ENCODE results near the gene ADK. TPM values are rescaled to one million over a fixed set of nuclear protein-coding genes. Genes with fewer than 3 reads are reported as not detected.

ADK gene
- polyA plus RNA-seq, 1 experiment, result 41.9 TPM

GRCh38 chr10:74307061-74307651 lies 156.1 kb downstream of the ADK start:
- no peak overlapping the region for H3K27ac ChIP-seq (ENCODE audit: low read depth, low read length)
- DNase-seq (ENCODE audit: low read depth, low spot score), result no peak
- H3K27me3 ChIP-seq (ENCODE audit: control insufficient read depth, insufficient read depth, low read length), result no peaks in the 10 kb centered on the region
- ChIA-PET CTCF (no interaction called here), POLR2A (no interaction called here)
- no peaks in the 10 kb centered on the region for H3K9me3 ChIP-seq (ENCODE audit: control insufficient read depth, insufficient read depth, low read length)
- no peak for TF ChIP-seq CTCF (IDR thresholded peaks at IDR 0.05; ENCODE audit: low read depth, low read length)
- no peak overlapping the region for H3K4me3 ChIP-seq (ENCODE audit: low read depth, low read length)

GRCh38 chr10:74310652-74311257 lies 159.7 kb downstream of the ADK start:
- POLR2A ChIA-PET, result no interaction called here

GRCh38 chr10:74314166-74314565 lies 163.1 kb downstream of the ADK start:
- POLR2A ChIA-PET, result no interaction called here
- no peak for TF ChIP-seq CTCF (IDR thresholded peaks at IDR 0.05; ENCODE audit: low read depth, low read length)
- Histone ChIP-seq H3K27me3 (ENCODE audit: control insufficient read depth, insufficient read depth, low read length) (no peaks in the 10 kb centered on the region), H3K27ac (ENCODE audit: low read depth, low read length) (no peak overlapping the region), H3K9me3 (ENCODE audit: control insufficient read depth, insufficient read depth, low read length) (no peaks in the 10 kb centered on the region), H3K4me3 (ENCODE audit: low read depth, low read length) (no peak overlapping the region)
- CTCF ChIA-PET, result no interaction called here
- DNase-seq (ENCODE audit: low read depth, low spot score), result no peak

More at GRCh38 chr10:74310652-74311257, 159.7 kb downstream of the ADK start:
- Histone ChIP-seq H3K27me3 (ENCODE audit: control insufficient read depth, insufficient read depth, low read length) (no peaks in the 10 kb centered on the region), H3K4me3 (ENCODE audit: low read depth, low read length) (no peak overlapping the region), H3K27ac (ENCODE audit: low read depth, low read length) (no peak overlapping the region), H3K9me3 (ENCODE audit: control insufficient read depth, insufficient read depth, low read length) (no peaks in the 10 kb centered on the region)
- CTCF ChIA-PET, result no interaction called here
- no peak for TF ChIP-seq CTCF (IDR thresholded peaks at IDR 0.05; ENCODE audit: low read depth, low read length)
- no peak for DNase-seq (ENCODE audit: low read depth, low spot score)

GRCh38 chr10:74320026-74320425 lies 169.0 kb downstream of the ADK start:
- ChIA-PET POLR2A (interaction anchor here (0.5 kb wide), 1 partner anchor 647 kb away, joined by 4 read pairs; no protein-coding TSS in a partner anchor), CTCF (no interaction called here)
- H3K9me3 ChIP-seq (ENCODE audit: control insufficient read depth, insufficient read depth, low read length), result no peaks in the 10 kb centered on the region
- no peak overlapping the region for H3K27ac ChIP-seq (ENCODE audit: low read depth, low read length)
- DNase-seq (ENCODE audit: low read depth, low spot score), result no peak
- no peak overlapping the region for H3K4me3 ChIP-seq (ENCODE audit: low read depth, low read length)
- no peak for TF ChIP-seq CTCF (IDR thresholded peaks at IDR 0.05; ENCODE audit: low read depth, low read length)
- H3K27me3 ChIP-seq (ENCODE audit: control insufficient read depth, insufficient read depth, low read length), result no peaks in the 10 kb centered on the region

GRCh38 chr10:74320717-74321116 lies 169.7 kb downstream of the ADK start:
- ChIA-PET CTCF (no interaction called here), POLR2A (interaction anchor here (0.5 kb wide), 1 partner anchor 646 kb away, joined by 4 read pairs; no protein-coding TSS in a partner anchor)
- no peaks in the 10 kb centered on the region for H3K27me3 ChIP-seq (ENCODE audit: control insufficient read depth, insufficient read depth, low read length)
- no peak for DNase-seq (ENCODE audit: low read depth, low spot score)
- no peak overlapping the region for H3K27ac ChIP-seq (ENCODE audit: low read depth, low read length)
- no peak overlapping the region for H3K4me3 ChIP-seq (ENCODE audit: low read depth, low read length)
- TF ChIP-seq CTCF (IDR thresholded peaks at IDR 0.05; ENCODE audit: low read depth, low read length), result no peak
- H3K9me3 ChIP-seq (ENCODE audit: control insufficient read depth, insufficient read depth, low read length), result no peaks in the 10 kb centered on the region

Data from AG04450 (cell line).